Rectal smooth muscle tissue (tissue), 1 donor: ENCODE measurements around the gene CCDC9B.

Experiments used
- H3K27ac ChIP-seq: one replicate; pipeline ENCODE4 v1.7.0; 2013; ENCODE audit warnings: low read depth, low read length, inconsistent platforms
- H3K27me3 ChIP-seq: one replicate; pipeline ENCODE4 v1.7.0; 2013; ENCODE audit warnings: low read length; ENCODE audit not compliant: control insufficient read depth, insufficient read depth
- H3K36me3 ChIP-seq: one replicate; pipeline ENCODE4 v1.7.0; 2013; ENCODE audit warnings: low read length; ENCODE audit not compliant: control insufficient read depth, insufficient read depth
- H3K4me1 ChIP-seq: one replicate; pipeline ENCODE4 v1.7.0; 2013; ENCODE audit warnings: low read length; ENCODE audit not compliant: control insufficient read depth, insufficient read depth
- H3K4me3 ChIP-seq: one replicate; pipeline ENCODE4 v1.7.0; 2013; ENCODE audit warnings: low read length
- H3K9ac ChIP-seq: one replicate; pipeline ENCODE4 v1.7.0; 2013; ENCODE audit warnings: low read length

Gene CCDC9B

DNA sequence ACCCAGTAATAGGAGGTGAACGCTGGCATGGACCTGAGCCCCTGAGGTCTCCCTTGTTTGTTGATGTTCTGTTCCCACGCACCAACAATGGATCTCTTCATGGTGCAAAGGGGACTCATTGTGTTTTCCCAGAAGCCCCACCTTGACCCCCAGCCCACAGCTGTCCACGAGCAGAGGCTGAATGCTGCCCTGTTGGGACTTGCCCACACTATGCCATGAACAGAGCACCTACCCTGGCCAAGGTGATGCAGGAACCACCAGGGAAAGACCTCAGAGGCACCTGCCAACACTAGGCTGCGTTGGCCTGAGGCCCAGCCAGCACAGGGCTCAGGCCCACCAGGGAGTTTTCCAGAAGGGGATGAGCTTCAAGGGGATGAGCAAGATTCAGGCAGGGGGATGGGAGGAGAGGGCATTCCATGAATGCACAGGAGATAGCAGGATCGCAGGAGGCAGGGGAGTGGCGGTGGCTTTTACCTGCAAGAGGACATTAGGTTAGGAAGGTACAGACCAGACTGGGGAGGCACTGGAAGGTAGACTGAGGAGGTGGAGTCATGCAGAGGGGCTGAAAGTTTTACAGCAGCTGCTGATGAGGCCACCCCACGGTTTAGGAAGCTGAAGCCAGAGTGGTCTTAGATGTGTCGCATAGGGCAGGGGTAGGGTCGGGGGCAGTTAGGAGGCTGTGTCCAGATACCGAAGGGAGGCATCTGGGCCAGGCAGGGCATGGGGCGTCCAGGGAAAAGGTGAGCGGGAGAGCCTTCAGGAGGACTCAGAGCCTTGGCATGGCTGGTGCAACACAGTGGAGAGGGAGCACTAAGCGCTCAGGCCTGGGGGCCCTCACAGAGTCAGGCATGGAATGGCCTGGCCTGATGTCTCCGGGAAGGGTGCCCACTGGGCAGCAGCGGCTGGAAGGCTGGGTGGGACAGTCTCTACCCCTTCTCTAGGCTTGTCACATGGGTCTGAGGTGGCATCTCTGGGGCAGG is 6.1 kb upstream of the CCDC9B start:
- no peaks in the 10 kb centered on the region for H3K36me3 ChIP-seq
- H3K4me1 ChIP-seq: peaks cover 13% of the 10 kb centered on the region
- no peak overlapping the region for H3K4me3 ChIP-seq
- no peaks in the 10 kb centered on the region for H3K27me3 ChIP-seq
- peak overlapping the region; percentile 3 for H3K27ac ChIP-seq
- peak overlapping the region; percentile 10 for H3K9ac ChIP-seq

GRCh38 chr15:40345867-40346578 is 5.3 kb upstream of the CCDC9B start:
- Histone ChIP-seq H3K27me3 (no peaks in the 10 kb centered on the region), H3K4me3 (no peak overlapping the region), H3K27ac (no peak overlapping the region), H3K36me3 (no peaks in the 10 kb centered on the region), H3K9ac (no peak overlapping the region), H3K4me1 (peaks cover 17% of the 10 kb centered on the region)

GRCh38 chr15:40345225-40345866 is 4.6 kb upstream of the CCDC9B start:
- H3K36me3 ChIP-seq: no peaks in the 10 kb centered on the region
- H3K9ac ChIP-seq: no peak overlapping the region
- H3K4me3 ChIP-seq: no peak overlapping the region
- no peaks in the 10 kb centered on the region for H3K27me3 ChIP-seq
- no peak overlapping the region for H3K27ac ChIP-seq
- peaks cover 23% of the 10 kb centered on the region for H3K4me1 ChIP-seq

DNA sequence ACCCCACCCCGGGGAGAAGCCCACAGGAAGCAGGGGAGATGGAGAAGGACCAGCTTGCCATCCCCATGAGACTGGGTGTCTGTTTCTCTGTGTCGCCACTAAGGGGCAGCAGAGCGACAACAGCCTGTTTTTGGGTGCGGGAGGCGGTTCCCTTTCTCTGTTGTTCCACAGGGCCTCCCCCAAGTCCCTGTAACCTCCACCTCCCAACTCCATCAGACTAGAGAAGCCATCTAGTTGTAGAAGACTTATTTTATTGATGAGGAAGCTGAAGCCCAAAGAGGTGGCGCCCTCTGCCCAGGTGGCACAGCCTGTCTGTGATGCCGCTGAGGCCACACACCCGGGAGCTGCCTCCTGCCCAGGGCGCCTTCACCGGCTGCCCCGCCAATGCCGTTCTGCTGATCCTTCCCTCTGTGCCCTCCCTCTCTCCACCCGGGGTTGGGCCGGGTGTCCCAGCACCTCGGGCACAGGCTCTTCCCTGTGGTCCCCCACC is 3.9 kb upstream of the CCDC9B start:
- Histone ChIP-seq H3K27ac (no peak overlapping the region), H3K9ac (no peak overlapping the region), H3K4me3 (no peak overlapping the region), H3K27me3 (no peaks in the 10 kb centered on the region), H3K36me3 (no peaks in the 10 kb centered on the region), H3K4me1 (peaks cover 23% of the 10 kb centered on the region)

- H3K4me3 ChIP-seq: no peak overlapping the region
- H3K9ac ChIP-seq: no peak overlapping the region
- no peaks in the 10 kb centered on the region for H3K36me3 ChIP-seq
- peaks cover 24% of the 10 kb centered on the region for H3K4me1 ChIP-seq
- H3K27me3 ChIP-seq: no peaks in the 10 kb centered on the region
- peak overlapping the region; percentile 57 for H3K27ac ChIP-seq
Measured at GRCh38 chr15:40344217-40344616, 3.5 kb upstream of the CCDC9B start.

DNA sequence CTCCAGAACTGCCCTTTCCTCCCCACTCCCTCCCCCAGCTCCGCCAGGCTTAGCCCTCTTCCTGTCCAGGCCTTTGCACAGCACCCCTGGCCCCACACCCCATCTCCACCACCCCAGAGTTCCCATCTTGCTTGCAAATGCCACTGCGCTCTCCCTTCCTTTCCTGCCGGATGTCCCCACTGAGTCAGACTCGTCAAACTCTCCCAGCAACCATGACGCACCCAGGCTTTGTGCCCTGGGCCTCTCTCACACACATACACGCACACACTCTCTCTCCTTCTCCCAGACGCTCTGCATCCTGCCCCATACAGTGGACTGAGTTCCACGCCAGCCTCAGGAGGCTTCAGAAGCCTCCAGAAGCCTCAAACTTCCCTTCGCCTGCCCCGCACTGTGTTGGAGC is 2.8 kb upstream of the CCDC9B start:
- no peak overlapping the region for H3K4me3 ChIP-seq
- H3K27ac ChIP-seq: peak overlapping the region; percentile 57
- H3K9ac ChIP-seq: no peak overlapping the region
- peaks cover 31% of the 10 kb centered on the region for H3K4me1 ChIP-seq
- H3K36me3 ChIP-seq: no peaks in the 10 kb centered on the region
- H3K27me3 ChIP-seq: no peaks in the 10 kb centered on the region

- Histone ChIP-seq H3K4me1 (peaks cover 37% of the 10 kb centered on the region), H3K9ac (no peak overlapping the region), H3K27me3 (no peaks in the 10 kb centered on the region), H3K27ac (peak overlapping the region; percentile 57), H3K4me3 (no peak overlapping the region), H3K36me3 (no peaks in the 10 kb centered on the region)
Measured at GRCh38 chr15:40342416-40343320, 1.9 kb upstream of the CCDC9B start.

GRCh38 chr15:40340038-40340739 is 550 bp downstream of the CCDC9B start:
- H3K4me1 ChIP-seq: peaks cover 50% of the 10 kb centered on the region
- peak overlapping the region; percentile 88 for H3K9ac ChIP-seq
- peak overlapping the region; percentile 98 for H3K27ac ChIP-seq
- peak overlapping the region; percentile 63 for H3K4me3 ChIP-seq
- no peaks in the 10 kb centered on the region for H3K27me3 ChIP-seq
- H3K36me3 ChIP-seq: peaks cover 7% of the 10 kb centered on the region

GRCh38 chr15:40339621-40339945 is 1.2 kb downstream of the CCDC9B start:
- Histone ChIP-seq H3K4me3 (peak overlapping the region; percentile 63), H3K27me3 (no peaks in the 10 kb centered on the region), H3K4me1 (peaks cover 54% of the 10 kb centered on the region), H3K36me3 (peaks cover 7% of the 10 kb centered on the region), H3K27ac (peak overlapping the region; percentile 98), H3K9ac (peak overlapping the region; percentile 88)

DNA sequence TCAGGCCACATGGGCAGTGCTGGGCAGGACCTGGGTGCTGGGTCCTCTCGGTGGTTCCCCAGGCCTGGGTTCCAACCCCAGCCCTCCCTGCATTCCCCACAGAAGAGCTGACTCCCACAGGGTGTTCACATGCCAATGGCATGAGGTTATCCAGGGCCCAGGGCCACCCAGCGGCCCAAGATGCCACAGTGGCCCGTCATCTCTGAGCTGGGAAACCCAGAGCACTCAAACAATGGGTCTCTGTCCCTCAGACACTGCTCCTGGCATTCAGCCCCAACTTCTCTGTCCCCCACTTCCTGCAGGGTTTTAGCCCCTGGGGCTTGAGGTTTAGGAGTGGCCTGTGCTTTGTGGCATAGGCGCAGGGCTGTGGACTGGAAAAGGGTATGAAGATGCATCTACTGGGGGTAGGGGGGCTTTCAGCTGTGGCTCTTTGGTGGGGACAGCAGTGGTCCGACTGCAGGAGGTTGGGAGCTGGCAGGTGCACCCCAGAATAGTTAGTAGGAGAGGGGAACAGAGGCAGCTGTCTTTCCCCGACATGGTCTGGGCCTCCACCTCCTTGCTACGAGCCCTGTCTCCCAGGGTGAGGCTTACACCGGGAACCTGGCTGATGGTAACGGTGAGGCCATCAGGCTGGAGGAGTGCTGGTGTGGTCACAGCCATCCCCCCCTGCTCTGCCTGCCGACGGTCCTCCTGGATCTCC is 1.7 kb downstream of the CCDC9B start:
- Histone ChIP-seq H3K4me1 (peaks cover 59% of the 10 kb centered on the region), H3K27me3 (no peaks in the 10 kb centered on the region), H3K9ac (no peak overlapping the region), H3K27ac (peak overlapping the region; percentile 98), H3K36me3 (peaks cover 7% of the 10 kb centered on the region), H3K4me3 (peak overlapping the region; percentile 63)
